Measurements from ENCODE around the gene KRTAP5-8. TPM values are rescaled to one million over a fixed set of nuclear protein-coding genes. Genes with fewer than 3 reads are reported as not detected.
A peak's percentile ranks its signal among the peaks of the same experiment; 100 is the strongest.
"Not testable (repeated sequence)": the region's sequence is repeated elsewhere in the genome, so short reads cannot be mapped to it uniquely, and the experiment has no call there.

Gene KRTAP5-8
- total and polyA plus RNA-seq, 7 experiments from 2014 or later = not detected

GRCh38 chr11:71563406-71563805 is 25.6 kb downstream of the KRTAP5-8 start:
- H3K4me1 ChIP-seq (ENCODE audit: control insufficient read depth in 2 of 2, insufficient read depth in 2 of 2, low read length in 2 of 2) = no peaks in the 10 kb centered on the region
- Mint-ChIP-seq H3K27me3 (peaks cover 33 to 52% (median 44%) of the 10 kb centered on the region in 5 donors), H3K36me3 (no peaks in the 10 kb centered on the region), H3K4me3 (no peak overlapping the region), H3K27ac (no peak overlapping the region), H3K4me1 (peaks cover 0 to 4% (median 0%) of the 10 kb centered on the region in 7 donors), H3K9me3 (peaks cover 0 to 7% (median 0%) of the 10 kb centered on the region in 11 donors)
- no peaks in the 10 kb centered on the region for H3K36me3 ChIP-seq (ENCODE audit: control insufficient read depth in 2 of 3, insufficient read depth in 3 of 3, low read length in 3 of 3)
- H3K27me3 ChIP-seq (ENCODE audit: control insufficient read depth in 2 of 2, insufficient read depth in 2 of 2, low read length in 2 of 2) = no peaks in the 10 kb centered on the region
- H3K9me3 ChIP-seq (ENCODE audit: control insufficient read depth in 2 of 3, low read length in 3 of 3) = no peaks in the 10 kb centered on the region
- no peak overlapping the region for H3K4me3 ChIP-seq (ENCODE audit: low read length)
- POLR2A ChIA-PET = interaction anchor here (0.6 kb wide), 1 partner anchor 13 kb away, joined by 3 read pairs; no protein-coding TSS in a partner anchor
- CTCF ChIA-PET = no interaction called here
- intact Hi-C loops (cut with micrococcal nuclease) = no loop called here
- DNase-seq (no peak), ATAC-seq (peak; percentile 32)
- H3K27ac ChIP-seq (ENCODE audit: low read depth, low read length) = no peak overlapping the region

- POLR2A ChIA-PET = interaction anchor here (0.6 kb wide), 1 partner anchor 207 kb away, joined by 3 read pairs; no protein-coding TSS in a partner anchor
- peaks cover 31 to 47% (median 44%) of the 10 kb centered on the region in 5 donors for H3K27me3 Mint-ChIP-seq
These were observed 26.6 kb downstream of the KRTAP5-8 start for GRCh38 chr11:71564430-71564829.

GRCh38 chr11:71565263-71565662 is 27.4 kb downstream of the KRTAP5-8 start, which contains the start of gene KRTAP5-10:
KRTAP5-10 (plus strand) TSS chr11:71565563; CDS start chr11:71565588, 25 bp downstream.
- Mint-ChIP-seq H3K27ac (no peak within 1 kb of the TSS), H3K36me3 (no peaks in the 10 kb centered on the region), H3K4me1 (peaks cover 0 to 4% (median 0%) of the 10 kb centered on the region in 7 donors), H3K9me3 (peaks cover 0 to 7% (median 0%) of the 10 kb centered on the region in 11 donors), H3K27me3 (peaks cover 29 to 46% (median 40%) of the 10 kb centered on the region in 5 donors), H3K4me3 (no peak within 1 kb of the TSS)
- DNase-seq (no peak), ATAC-seq (no peak)
- Histone ChIP-seq H3K4me3 (ENCODE audit: low read length) (no peak within 1 kb of the TSS), H3K4me1 (ENCODE audit: control insufficient read depth in 2 of 2, insufficient read depth in 2 of 2, low read length in 2 of 2) (no peaks in the 10 kb centered on the region), H3K9me3 (ENCODE audit: control insufficient read depth in 2 of 3, low read length in 3 of 3) (no peaks in the 10 kb centered on the region), H3K27ac (ENCODE audit: low read depth, low read length) (no peak within 1 kb of the TSS), H3K27me3 (ENCODE audit: control insufficient read depth in 2 of 2, insufficient read depth in 2 of 2, low read length in 2 of 2) (no peaks in the 10 kb centered on the region), H3K36me3 (ENCODE audit: control insufficient read depth in 2 of 3, insufficient read depth in 3 of 3, low read length in 3 of 3) (no peaks in the 10 kb centered on the region)
- intact Hi-C loops (cut with micrococcal nuclease) = no loop called here
- CTCF ChIA-PET = no interaction called here
- POLR2A ChIA-PET = no interaction called here

More at GRCh38 chr11:71564430-71564829, 26.6 kb downstream of the KRTAP5-8 start:
- peaks cover 0 to 4% (median 0%) of the 10 kb centered on the region in 7 donors for H3K4me1 Mint-ChIP-seq
- H3K27ac ChIP-seq (ENCODE audit: low read depth, low read length) = no peak overlapping the region
- intact Hi-C loops (cut with micrococcal nuclease) = no loop called here
- H3K36me3 Mint-ChIP-seq = no peaks in the 10 kb centered on the region
- H3K4me3 Mint-ChIP-seq = no peak overlapping the region
- H3K9me3 ChIP-seq (ENCODE audit: control insufficient read depth in 2 of 3, low read length in 3 of 3) = no peaks in the 10 kb centered on the region
- peaks cover 0 to 7% (median 0%) of the 10 kb centered on the region in 11 donors for H3K9me3 Mint-ChIP-seq
- H3K4me3 ChIP-seq (ENCODE audit: low read length) = no peak overlapping the region
- CTCF ChIA-PET = no interaction called here
- H3K27me3 ChIP-seq (ENCODE audit: control insufficient read depth in 2 of 2, insufficient read depth in 2 of 2, low read length in 2 of 2) = no peaks in the 10 kb centered on the region
- H3K36me3 ChIP-seq (ENCODE audit: control insufficient read depth in 2 of 3, insufficient read depth in 3 of 3, low read length in 3 of 3) = no peaks in the 10 kb centered on the region
- no peak for DNase-seq
- no peak overlapping the region for H3K27ac Mint-ChIP-seq
- H3K4me1 ChIP-seq (ENCODE audit: control insufficient read depth in 2 of 2, insufficient read depth in 2 of 2, low read length in 2 of 2) = no peaks in the 10 kb centered on the region
- no peak for ATAC-seq

GRCh38 chr11:71566081-71566620 is 28.3 kb downstream of the KRTAP5-8 start:
- POLR2A ChIA-PET = no interaction called here
- Mint-ChIP-seq H3K36me3 (peaks cover 0 to 3% (median 0%) of the 10 kb centered on the region in 5 donors), H3K27ac (no peak overlapping the region), H3K27me3 (peaks cover 23 to 48% (median 43%) of the 10 kb centered on the region in 5 donors), H3K4me3 (no peak overlapping the region), H3K9me3 (peaks cover 0 to 3% (median 0%) of the 10 kb centered on the region in 11 donors), H3K4me1 (peaks cover 0 to 4% (median 0%) of the 10 kb centered on the region in 7 donors)
- no peaks in the 10 kb centered on the region for H3K27me3 ChIP-seq (ENCODE audit: control insufficient read depth in 2 of 2, insufficient read depth in 2 of 2, low read length in 2 of 2)
- CTCF ChIA-PET = no interaction called here
- no peak for DNase-seq
- no peaks in the 10 kb centered on the region for H3K36me3 ChIP-seq (ENCODE audit: control insufficient read depth in 2 of 3, insufficient read depth in 3 of 3, low read length in 3 of 3)
- no peak overlapping the region for H3K4me3 ChIP-seq (ENCODE audit: low read length)
- intact Hi-C loops (cut with micrococcal nuclease) = no loop called here
- H3K4me1 ChIP-seq (ENCODE audit: control insufficient read depth in 2 of 2, insufficient read depth in 2 of 2, low read length in 2 of 2) = no peaks in the 10 kb centered on the region
- no peak for ATAC-seq
- no peak overlapping the region for H3K27ac ChIP-seq (ENCODE audit: low read depth, low read length)
- no peaks in the 10 kb centered on the region for H3K9me3 ChIP-seq (ENCODE audit: control insufficient read depth in 2 of 3, low read length in 3 of 3)

GRCh38 chr11:71566626-71567599 is 29.1 kb downstream of the KRTAP5-8 start:
- H3K9me3 Mint-ChIP-seq; H3K4me1 Mint-ChIP-seq; H3K36me3 ChIP-seq (ENCODE audit: control insufficient read depth in 2 of 3, insufficient read depth in 3 of 3, low read length in 3 of 3); H3K27me3 ChIP-seq (ENCODE audit: control insufficient read depth in 2 of 2, insufficient read depth in 2 of 2, low read length in 2 of 2); H3K36me3 Mint-ChIP-seq; H3K27ac ChIP-seq (ENCODE audit: low read depth, low read length); H3K9me3 ChIP-seq (ENCODE audit: control insufficient read depth in 2 of 3, low read length in 3 of 3); H3K4me3 Mint-ChIP-seq; ATAC-seq; intact Hi-C loops (cut with micrococcal nuclease); H3K27ac Mint-ChIP-seq; DNase-seq; H3K4me3 ChIP-seq (ENCODE audit: low read length); POLR2A ChIA-PET; CTCF ChIA-PET; H3K4me1 ChIP-seq (ENCODE audit: control insufficient read depth in 2 of 2, insufficient read depth in 2 of 2, low read length in 2 of 2): not testable (repeated sequence)
- H3K27me3 Mint-ChIP-seq = peaks cover 18 to 46% (median 38%) of the 10 kb centered on the region in 5 donors

- CTCF ChIA-PET; H3K27me3 ChIP-seq (ENCODE audit: control insufficient read depth in 2 of 2, insufficient read depth in 2 of 2, low read length in 2 of 2); H3K9me3 Mint-ChIP-seq; intact Hi-C loops (cut with micrococcal nuclease); POLR2A ChIA-PET; H3K36me3 Mint-ChIP-seq; H3K9me3 ChIP-seq (ENCODE audit: control insufficient read depth in 2 of 3, low read length in 3 of 3); DNase-seq; H3K36me3 ChIP-seq (ENCODE audit: control insufficient read depth in 2 of 3, insufficient read depth in 3 of 3, low read length in 3 of 3); H3K4me3 ChIP-seq (ENCODE audit: low read length); H3K4me1 ChIP-seq (ENCODE audit: control insufficient read depth in 2 of 2, insufficient read depth in 2 of 2, low read length in 2 of 2); ATAC-seq; H3K4me3 Mint-ChIP-seq; H3K4me1 Mint-ChIP-seq; H3K27ac Mint-ChIP-seq; H3K27ac ChIP-seq (ENCODE audit: low read depth, low read length): not testable (repeated sequence)
- H3K27me3 Mint-ChIP-seq = peaks cover 14 to 46% (median 35%) of the 10 kb centered on the region in 5 donors
These were observed 29.8 kb downstream of the KRTAP5-8 start for GRCh38 chr11:71567633-71568032.

Data from naive thymus-derived CD4-positive, alpha-beta T cell (primary cell).